Gastroesophageal sphincter (tissue), 4 donors: ENCODE results near the gene CLCN3. TPM values are rescaled to one million over a fixed set of nuclear protein-coding genes. Genes with fewer than 3 reads are reported as not detected.

Experiments used
- ATAC-seq: fragments of 150-250 bp; one replicate; pipeline ENCODE4 v1.9.1; 2016; ENCODE audit warnings: mild to moderate bottlenecking, moderate library complexity
- H3K27ac ChIP-seq, 4 donors: fragments of 200-600 bp; sonication (generic) in 3 of 4; 1 replicate in 3 of 4; 2 replicates in 1 of 4; pipeline ENCODE4 v1.5.1; 2016 to 2019
- H3K27me3 ChIP-seq: fragments of 200-600 bp; sonication (generic); one replicate; pipeline ENCODE4 v1.5.1; 2019
- H3K36me3 ChIP-seq, 2 donors: fragments of 200-600 bp; sonication (generic); one replicate each; pipeline ENCODE4 v1.5.1; 2019; ENCODE audit warnings: control low read depth in 1 of 2
- H3K4me1 ChIP-seq, 3 donors: fragments of 200-600 bp; sonication (generic); 1 replicate in 2 of 3; 2 replicates in 1 of 3; pipeline ENCODE4 v1.5.1; 2016 to 2019; ENCODE audit warnings: control low read depth in 2 of 3
- H3K4me3 ChIP-seq, 2 donors: fragments of 200-600 bp; sonication (generic); one replicate each; pipeline ENCODE4 v1.5.1; 2019; ENCODE audit warnings: mild to moderate bottlenecking in 1 of 2, moderate library complexity in 1 of 2
- H3K9me3 ChIP-seq, 3 donors: fragments of 200-600 bp; sonication (generic); one replicate each; pipeline ENCODE4 v1.5.1; 2017 to 2019; ENCODE audit warnings: control low read depth in 2 of 3
- EP300 ChIP-seq: sonication (generic); formaldehyde crosslinking; IDR thresholded peaks from one replicate; pipeline ENCODE4 v1.6.1; 2017; ENCODE audit warnings: antibody characterized with exemption, mild to moderate bottlenecking
- POLR2A ChIP-seq, 2 donors: fragments of 450-650 bp; IDR thresholded peaks; one replicate each; pipeline ENCODE4 v1.6.1; 2017; ENCODE audit warnings: antibody characterized with exemption in 2 of 2, mild to moderate bottlenecking in 2 of 2, moderate library complexity in 1 of 2
- POLR2AphosphoS5 ChIP-seq: sonication (generic); formaldehyde crosslinking; IDR thresholded peaks from one replicate; pipeline ENCODE4 v1.6.1; 2017; ENCODE audit warnings: antibody characterized with exemption
- WGBS, 2 donors: methylation state at CpG; one replicate each; pipeline ENCODE4 v1.1.5; 2018; ENCODE audit warnings: low coverage in 1 of 2; 5-methylcytosine and 5-hydroxymethylcytosine counted together
- total RNA-seq, 4 donors: library from RNA; depleted of rRNA; stranded (reverse); fragments of >200 nt; gene quantifications; one replicate each; pipeline ENCODE4 v1.1.0, GENCODE V29; 2016
- TF ChIP-seq, protein P1 (sequence below), 4 experiments: fragments of 200-600 bp in 2 of 4; fragments of 450-650 bp in 2 of 4; sonication (generic) in 1 of 4; IDR thresholded peaks; one replicate each; pipeline ENCODE4 v1.5.1; 2017 to 2019; ENCODE audit warnings: antibody characterized with exemption in 4 of 4, mild to moderate bottlenecking in 2 of 4, moderate library complexity in 2 of 4

The CLCN3 gene
- total RNA-seq, 4 donors from 2014 or later = 16.6 to 26.0 (median 22.6) TPM

DNA sequence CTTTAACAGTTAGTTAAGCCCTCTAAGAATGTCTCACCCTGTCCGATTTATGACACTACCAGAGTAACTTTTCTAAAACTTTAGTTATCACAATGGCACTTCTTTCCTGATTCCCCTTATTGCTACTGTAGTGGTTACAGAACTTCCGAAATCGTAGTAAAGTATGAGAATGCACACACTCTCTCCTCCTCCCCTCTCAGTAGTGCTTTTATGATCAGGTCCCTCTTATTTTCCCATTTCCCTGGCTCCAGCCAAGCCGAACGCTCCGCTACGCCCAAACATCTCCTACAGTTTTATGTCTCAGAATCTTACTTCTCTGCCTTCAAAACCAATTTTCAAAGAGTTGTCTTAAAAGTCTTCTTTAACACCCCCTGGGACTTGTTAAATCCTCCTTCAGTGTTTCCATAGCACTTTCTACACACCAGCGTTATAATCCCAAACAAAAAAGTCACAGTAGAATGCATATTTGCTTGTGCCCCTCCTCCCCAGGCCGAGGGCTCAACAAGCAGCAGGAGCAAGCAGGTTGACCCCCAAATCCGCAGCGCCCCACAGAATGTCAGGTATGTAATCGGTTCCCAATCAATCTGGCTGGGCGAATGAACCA is 136.7 kb downstream of the CLCN3 start:
- H3K9me3 ChIP-seq = no peaks in the 10 kb centered on the region
- H3K4me1 ChIP-seq = peaks cover 9 to 27% (median 10%) of the 10 kb centered on the region in 3 donors
- 1 to 5% methylated on average over 7 to 11 of the region's 13 CpGs for WGBS, 2 donors
- peak; percentile 6 for ATAC-seq
- TF ChIP-seq POLR2A (IDR thresholded peaks at IDR 0.05) = no peak
- TF ChIP-seq, protein P1, sequence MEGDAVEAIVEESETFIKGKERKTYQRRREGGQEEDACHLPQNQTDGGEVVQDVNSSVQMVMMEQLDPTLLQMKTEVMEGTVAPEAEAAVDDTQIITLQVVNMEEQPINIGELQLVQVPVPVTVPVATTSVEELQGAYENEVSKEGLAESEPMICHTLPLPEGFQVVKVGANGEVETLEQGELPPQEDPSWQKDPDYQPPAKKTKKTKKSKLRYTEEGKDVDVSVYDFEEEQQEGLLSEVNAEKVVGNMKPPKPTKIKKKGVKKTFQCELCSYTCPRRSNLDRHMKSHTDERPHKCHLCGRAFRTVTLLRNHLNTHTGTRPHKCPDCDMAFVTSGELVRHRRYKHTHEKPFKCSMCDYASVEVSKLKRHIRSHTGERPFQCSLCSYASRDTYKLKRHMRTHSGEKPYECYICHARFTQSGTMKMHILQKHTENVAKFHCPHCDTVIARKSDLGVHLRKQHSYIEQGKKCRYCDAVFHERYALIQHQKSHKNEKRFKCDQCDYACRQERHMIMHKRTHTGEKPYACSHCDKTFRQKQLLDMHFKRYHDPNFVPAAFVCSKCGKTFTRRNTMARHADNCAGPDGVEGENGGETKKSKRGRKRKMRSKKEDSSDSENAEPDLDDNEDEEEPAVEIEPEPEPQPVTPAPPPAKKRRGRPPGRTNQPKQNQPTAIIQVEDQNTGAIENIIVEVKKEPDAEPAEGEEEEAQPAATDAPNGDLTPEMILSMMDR (IDR thresholded peaks at IDR 0.05) = no peak
- TF ChIP-seq EP300 = no peak
- TF ChIP-seq POLR2AphosphoS5 = no peak
- peak overlapping the region; percentile 10 to 84 (median 77) for H3K27ac ChIP-seq
- no peaks in the 10 kb centered on the region for H3K27me3 ChIP-seq
- peak overlapping the region; percentile 85 to 94 for H3K4me3 ChIP-seq
- H3K36me3 ChIP-seq = peaks cover 0 to 15% of the 10 kb centered on the region in 2 donors

- Histone ChIP-seq H3K36me3 (peaks cover 0 to 9% of the 10 kb centered on the region in 2 donors), H3K4me3 (peak within 1 kb of the TSS; percentile 85 to 94), H3K27me3 (no peaks in the 10 kb centered on the region), H3K9me3 (no peaks in the 10 kb centered on the region), H3K4me1 (peaks cover 9 to 27% (median 10%) of the 10 kb centered on the region in 3 donors), H3K27ac (peak within 1 kb of the TSS; percentile 10 to 84 (median 77))
- peak; percentile 96 for ATAC-seq
- TF ChIP-seq EP300 (no peak), POLR2AphosphoS5 (peak; percentile 71), POLR2A (IDR thresholded peaks at IDR 0.05) (peak; percentile 13 to 26)
- TF ChIP-seq, protein P1 (IDR thresholded peaks at IDR 0.05) = peak in 1 of 4 experiments; percentile 32
- WGBS, 2 donors = 0 to 3% methylated on average over 4 to 7 of the region's 46 CpGs
Observed at GRCh38 chr4:169757575-169758184, 137.3 kb downstream of the CLCN3 start, which contains the start of gene HPF1. HPF1 (minus strand) TSS chr4:169757944; CDS start chr4:169757877, 67 bp downstream.

DNA sequence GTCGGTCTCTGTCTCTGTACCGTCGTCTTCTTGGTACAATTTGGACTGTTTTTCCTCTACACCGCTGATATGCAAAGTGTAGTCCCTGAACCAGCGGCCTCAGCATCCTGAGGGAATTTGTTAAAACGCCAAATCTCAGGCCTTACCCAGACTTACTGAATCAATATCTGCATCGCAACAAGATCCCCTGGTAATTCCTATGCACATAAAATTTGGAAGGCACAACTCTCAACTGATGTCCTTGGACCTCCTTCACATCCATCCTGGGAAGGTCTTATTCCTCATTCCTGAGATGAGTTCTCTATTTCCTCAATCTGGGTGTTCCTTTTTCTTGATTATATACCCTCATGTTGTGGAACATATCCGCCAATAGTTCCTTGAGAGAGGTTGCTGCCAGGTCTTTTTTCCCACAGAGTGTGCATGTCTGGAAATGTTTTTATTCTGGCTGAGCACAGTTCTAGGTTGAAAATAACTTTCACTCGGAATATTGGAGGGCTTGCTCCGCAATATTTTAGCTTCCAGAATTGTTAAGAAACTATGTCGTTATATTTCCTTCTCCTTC is 138.1 kb downstream of the CLCN3 start:
- TF ChIP-seq EP300 = no peak
- no peak for TF ChIP-seq POLR2AphosphoS5
- TF ChIP-seq, protein P1 (IDR thresholded peaks at IDR 0.05) = no peak
- TF ChIP-seq POLR2A (IDR thresholded peaks at IDR 0.05) = no peak
- Histone ChIP-seq H3K4me1 (peaks cover 9 to 27% (median 10%) of the 10 kb centered on the region in 3 donors), H3K4me3 (peak overlapping the region; percentile 85 to 94), H3K9me3 (no peaks in the 10 kb centered on the region), H3K27ac (peak overlapping the region in 3 of 4 donors; percentile 74 to 84 (median 80)), H3K27me3 (no peaks in the 10 kb centered on the region), H3K36me3 (peaks cover 0 to 1% of the 10 kb centered on the region in 2 donors)
- WGBS, 2 donors = 49 to 51% methylated on average over 6 to 11 of the region's 11 CpGs
- ATAC-seq = peak; percentile 6

DNA sequence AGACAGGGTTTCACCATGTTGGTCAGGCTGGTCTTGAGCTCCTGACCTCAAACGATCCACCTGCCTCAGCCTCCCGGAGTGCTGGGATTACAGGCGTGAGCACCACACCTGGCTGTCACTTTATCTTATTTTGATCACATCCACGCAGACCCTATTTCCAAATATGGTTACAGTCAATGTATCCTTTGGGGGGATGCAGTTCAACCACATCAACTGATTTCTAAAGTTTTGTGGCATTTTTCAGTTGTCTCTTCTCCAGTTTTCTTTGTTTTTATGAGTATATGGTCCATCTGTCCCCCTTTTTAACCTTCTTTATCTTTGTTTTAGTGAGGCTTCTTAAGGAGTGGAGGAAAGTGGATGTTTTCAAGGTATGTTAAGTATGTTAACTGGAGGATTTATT is 141.5 kb downstream of the CLCN3 start:
- Histone ChIP-seq H3K27me3 (no peaks in the 10 kb centered on the region), H3K4me3 (no peak overlapping the region), H3K36me3 (no peaks in the 10 kb centered on the region), H3K27ac (no peak overlapping the region), H3K4me1 (peaks cover 1 to 12% (median 2%) of the 10 kb centered on the region in 3 donors), H3K9me3 (no peaks in the 10 kb centered on the region)
- no peak for ATAC-seq
- 67 to 100% methylated on average over 1 to 4 of the region's 4 CpGs for WGBS, 2 donors
- TF ChIP-seq POLR2AphosphoS5 = no peak

GRCh38 chr4:169765835-169766234 is 145.5 kb downstream of the CLCN3 start:
- Histone ChIP-seq H3K36me3 (no peaks in the 10 kb centered on the region), H3K9me3 (no peaks in the 10 kb centered on the region), H3K4me3 (no peak overlapping the region), H3K27ac (no peak overlapping the region), H3K27me3 (no peaks in the 10 kb centered on the region), H3K4me1 (no peaks in the 10 kb centered on the region)
- TF ChIP-seq, protein P1 (IDR thresholded peaks at IDR 0.05) = no peak
- TF ChIP-seq POLR2A (IDR thresholded peaks at IDR 0.05) (no peak), EP300 (no peak), POLR2AphosphoS5 (no peak)
- ATAC-seq = no peak
- WGBS, 2 donors = 70 to 100% methylated on average over 1 to 2 of the region's 2 CpGs
